PC-3 (cell line): ENCODE results near the gene LTBP4. TPM values are rescaled to one million over a fixed set of nuclear protein-coding genes. Genes with fewer than 3 reads are reported as not detected.

Experiments
- ATAC-seq: fragments of 200-7000 bp; cut with Tn5 transposase; 2 replicates; pipeline ENCODE4 v1.9.1; 2020; ENCODE audit warnings: mild to moderate bottlenecking, moderate library complexity
- BruUV-seq: library from RNA; stranded (reverse); fragments of 400-500 nt; replicated peaks from 2 replicates; lab custom pipeline; 2021; lab: Mats Ljungman, UMichigan
- CTCF ChIA-PET: fragments of 300-600 bp; sonication (Branson Sonifier 250); formaldehyde crosslinking; loops from one replicate; lab custom pipeline; 2022; ENCODE audit warnings: antibody characterized with exemption; lab: Charles Lee
- POLR2A ChIA-PET: fragments of 300-600 bp; sonication (Branson Sonifier 250); formaldehyde crosslinking; loops from one replicate; lab custom pipeline; 2022; ENCODE audit warnings: antibody characterized with exemption; ENCODE audit not compliant: unreplicated experiment; lab: Charles Lee
- DNase-seq: peaks from one replicate; pipeline ENCODE4 v3.0.0-alpha.2; 2015
- H2AFZ ChIP-seq: fragments of 300-600 bp; sonication (generic); 2 replicates; pipeline ENCODE4 v1.6.0; 2016; ENCODE audit warnings: antibody characterized with exemption, low read length
- H3F3A ChIP-seq: fragments of 300-600 bp; sonication (generic); one replicate; pipeline ENCODE4 v1.6.0; 2017; ENCODE audit warnings: antibody characterized with exemption, low read length, control low read depth, mild to moderate bottlenecking; ENCODE audit not compliant: unreplicated experiment
- H3K27ac ChIP-seq: fragments of 300-600 bp; sonication (generic); 2 replicates; pipeline ENCODE4 v1.5.1; 2016; ENCODE audit warnings: mild to moderate bottlenecking, low read length
- H3K27me3 ChIP-seq: fragments of 300-600 bp; sonication (generic); 2 replicates; pipeline ENCODE4 v1.6.1; 2016; ENCODE audit warnings: low read length, mixed read lengths
- H3K36me3 ChIP-seq: fragments of 300-600 bp; sonication (generic); 2 replicates; pipeline ENCODE4 v1.6.1; 2016; ENCODE audit warnings: low read depth, mixed run types, low read length, mixed read lengths
- H3K4me1 ChIP-seq: fragments of 300-600 bp; sonication (generic); 2 replicates; pipeline ENCODE4 v1.5.1; 2016; ENCODE audit warnings: low read length; ENCODE audit not compliant: insufficient read depth
- H3K4me2 ChIP-seq: fragments of 300-600 bp; sonication (generic); 2 replicates; pipeline ENCODE4 v1.6.0; 2016; ENCODE audit warnings: low read length
- H3K4me3 ChIP-seq: fragments of 300-600 bp; sonication (generic); 2 replicates; pipeline ENCODE4 v1.5.1; 2016; ENCODE audit warnings: mild to moderate bottlenecking, low read length, mixed read lengths
- H3K79me2 ChIP-seq: fragments of 300-600 bp; sonication (generic); 2 replicates; pipeline ENCODE4 v1.6.1; 2017; ENCODE audit warnings: low read length, mixed read lengths
- H3K9ac ChIP-seq: fragments of 300-600 bp; sonication (generic); 2 replicates; pipeline ENCODE4 v1.6.0; 2016; ENCODE audit warnings: mild to moderate bottlenecking, low read length
- H3K9me2 ChIP-seq: fragments of 300-600 bp; sonication (generic); replicated peaks from 2 replicates; pipeline ENCODE4 v1.6.1; 2016; ENCODE audit warnings: mixed run types, low read length, mixed read lengths
- H3K9me3 ChIP-seq: fragments of 300-600 bp; sonication (generic); 2 replicates; pipeline ENCODE4 v1.6.1; 2016; ENCODE audit warnings: low read length, mixed read lengths
- H4K20me1 ChIP-seq: fragments of 300-600 bp; sonication (generic); 2 replicates; pipeline ENCODE4 v1.6.1; 2016; ENCODE audit warnings: low read length, mixed read lengths
- EZH2 ChIP-seq: fragments of 300-600 bp; sonication (generic); IDR thresholded peaks from one replicate; pipeline ENCODE4 v1.6.1; 2017; ENCODE audit warnings: antibody characterized with exemption, mild to moderate bottlenecking, low read length; ENCODE audit not compliant: unreplicated experiment
- EZH2phosphoT487 ChIP-seq: fragments of 300-600 bp; sonication (generic); IDR thresholded peaks from 2 replicates; pipeline ENCODE4 v1.6.1; 2018; ENCODE audit warnings: mild to moderate bottlenecking, antibody characterized with exemption, low read length, borderline replicate concordance
- intact Hi-C: fragments of 100-400 bp; cut with micrococcal nuclease; formaldehyde crosslinking; loops from 2 replicates; pipeline ENCODE4 v1.9.0; 2023
- total RNA-seq: library from RNA; depleted of rRNA; stranded (reverse); fragments of >200 nt; gene quantifications from 2 replicates; pipeline ENCODE4 v1.2.3, GENCODE V29; 2014
- TF ChIP-seq, protein P1 (sequence below): fragments of 300-600 bp; sonication (generic); conservative IDR thresholded peaks from 2 replicates; pipeline ENCODE4 v1.5.1; 2017; ENCODE audit warnings: antibody characterized with exemption, low read depth, mild to moderate bottlenecking, low read length

The LTBP4 gene
- total RNA-seq, 1 experiment from 2014 or later: 8.9 TPM

DNA sequence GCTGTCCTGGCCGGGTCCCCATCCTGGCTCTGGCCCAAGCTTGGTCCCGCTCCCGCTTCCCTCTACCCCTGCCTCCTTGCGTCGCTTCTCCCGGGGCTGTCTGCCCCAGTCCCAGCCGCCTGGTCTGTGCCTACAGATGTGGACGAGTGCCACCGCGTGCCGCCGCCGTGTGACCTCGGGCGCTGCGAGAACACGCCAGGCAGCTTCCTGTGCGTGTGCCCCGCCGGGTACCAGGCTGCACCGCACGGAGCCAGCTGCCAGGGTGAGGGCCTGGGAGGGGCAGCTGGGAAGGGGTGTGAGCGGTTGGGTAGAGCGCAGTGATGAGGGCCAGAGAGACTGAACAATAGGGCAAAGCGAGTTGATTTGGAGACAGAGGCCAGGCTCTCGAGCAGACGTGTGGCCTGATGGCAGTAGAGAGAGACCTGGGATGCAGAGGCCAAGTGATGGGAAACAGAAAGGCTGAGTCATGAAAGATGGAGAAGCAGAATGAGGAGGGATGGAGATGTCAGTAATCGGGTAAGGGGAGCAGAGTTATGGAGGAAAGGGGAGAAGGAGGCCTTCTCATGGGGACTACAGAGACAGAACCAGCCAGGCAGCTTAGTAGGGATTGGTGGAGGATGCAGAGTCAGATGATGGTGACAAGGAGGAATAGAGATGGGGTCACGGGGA, 9.4 kb downstream of the LTBP4 start:
- intact Hi-C loops: no loop called here
- TF ChIP-seq EZH2 (no peak), EZH2phosphoT487 (no peak)
- TF ChIP-seq, protein P1, sequence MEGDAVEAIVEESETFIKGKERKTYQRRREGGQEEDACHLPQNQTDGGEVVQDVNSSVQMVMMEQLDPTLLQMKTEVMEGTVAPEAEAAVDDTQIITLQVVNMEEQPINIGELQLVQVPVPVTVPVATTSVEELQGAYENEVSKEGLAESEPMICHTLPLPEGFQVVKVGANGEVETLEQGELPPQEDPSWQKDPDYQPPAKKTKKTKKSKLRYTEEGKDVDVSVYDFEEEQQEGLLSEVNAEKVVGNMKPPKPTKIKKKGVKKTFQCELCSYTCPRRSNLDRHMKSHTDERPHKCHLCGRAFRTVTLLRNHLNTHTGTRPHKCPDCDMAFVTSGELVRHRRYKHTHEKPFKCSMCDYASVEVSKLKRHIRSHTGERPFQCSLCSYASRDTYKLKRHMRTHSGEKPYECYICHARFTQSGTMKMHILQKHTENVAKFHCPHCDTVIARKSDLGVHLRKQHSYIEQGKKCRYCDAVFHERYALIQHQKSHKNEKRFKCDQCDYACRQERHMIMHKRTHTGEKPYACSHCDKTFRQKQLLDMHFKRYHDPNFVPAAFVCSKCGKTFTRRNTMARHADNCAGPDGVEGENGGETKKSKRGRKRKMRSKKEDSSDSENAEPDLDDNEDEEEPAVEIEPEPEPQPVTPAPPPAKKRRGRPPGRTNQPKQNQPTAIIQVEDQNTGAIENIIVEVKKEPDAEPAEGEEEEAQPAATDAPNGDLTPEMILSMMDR: no peak
- Histone ChIP-seq H3K9me2 (no peaks in the 10 kb centered on the region), H3K4me2 (peak overlapping the region; percentile 39; the same call in 1 of the 2 replicates), H3K4me1 (peaks cover 24% of the 10 kb centered on the region), H2AFZ (peak overlapping the region; percentile 30; the same call in 1 of the 2 replicates), H3K4me3 (no peak overlapping the region), H3K79me2 (no peaks in the 10 kb centered on the region), H4K20me1 (no peaks in the 10 kb centered on the region), H3K27ac (peak overlapping the region; percentile 45), H3K9me3 (no peaks in the 10 kb centered on the region), H3K36me3 (no peaks in the 10 kb centered on the region), H3K27me3 (no peaks in the 10 kb centered on the region), H3K9ac (no peak overlapping the region), H3F3A (no peaks in the 10 kb centered on the region)
- no peak for ATAC-seq
- no peak for DNase-seq
- no TSS peak for BruUV-seq
- ChIA-PET CTCF (no interaction called here), POLR2A (no interaction called here)

DNA sequence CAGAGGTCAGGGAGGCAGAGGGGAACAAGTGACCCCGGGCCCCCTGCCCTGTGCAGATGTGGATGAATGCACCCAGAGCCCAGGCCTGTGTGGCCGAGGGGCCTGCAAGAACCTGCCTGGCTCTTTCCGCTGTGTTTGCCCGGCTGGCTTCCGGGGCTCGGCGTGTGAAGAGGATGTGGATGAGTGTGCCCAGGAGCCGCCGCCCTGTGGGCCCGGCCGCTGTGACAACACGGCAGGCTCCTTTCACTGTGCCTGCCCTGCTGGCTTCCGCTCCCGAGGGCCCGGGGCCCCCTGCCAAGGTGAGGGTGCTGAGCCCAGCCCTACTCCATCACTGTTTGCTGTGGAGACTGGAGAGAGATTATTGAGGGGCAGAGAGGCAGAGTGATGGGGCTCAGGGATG, 9.9 kb downstream of the LTBP4 start:
- Histone ChIP-seq H3K4me2 (peak overlapping the region; percentile 39; the same call in 1 of the 2 replicates), H3F3A (no peaks in the 10 kb centered on the region), H3K79me2 (no peaks in the 10 kb centered on the region), H3K4me3 (no peak overlapping the region), H2AFZ (peak overlapping the region; percentile 30; the same call in 1 of the 2 replicates), H3K27me3 (no peaks in the 10 kb centered on the region), H3K4me1 (peaks cover 18% of the 10 kb centered on the region), H3K9me2 (no peaks in the 10 kb centered on the region), H3K27ac (peak overlapping the region; percentile 45), H3K36me3 (no peaks in the 10 kb centered on the region), H3K9ac (no peak overlapping the region), H4K20me1 (no peaks in the 10 kb centered on the region), H3K9me3 (no peaks in the 10 kb centered on the region)
- ATAC-seq (peak; percentile 85), DNase-seq (peak; percentile 54)
- no peak for TF ChIP-seq EZH2
- TF ChIP-seq EZH2phosphoT487: no peak
- TF ChIP-seq, protein P1: no peak
- no TSS peak for BruUV-seq
- intact Hi-C loops: no loop called here
- CTCF ChIA-PET: no interaction called here
- POLR2A ChIA-PET: no interaction called here
